ENCODE measurements around the gene ETV6.

The ETV6 gene

DNA sequence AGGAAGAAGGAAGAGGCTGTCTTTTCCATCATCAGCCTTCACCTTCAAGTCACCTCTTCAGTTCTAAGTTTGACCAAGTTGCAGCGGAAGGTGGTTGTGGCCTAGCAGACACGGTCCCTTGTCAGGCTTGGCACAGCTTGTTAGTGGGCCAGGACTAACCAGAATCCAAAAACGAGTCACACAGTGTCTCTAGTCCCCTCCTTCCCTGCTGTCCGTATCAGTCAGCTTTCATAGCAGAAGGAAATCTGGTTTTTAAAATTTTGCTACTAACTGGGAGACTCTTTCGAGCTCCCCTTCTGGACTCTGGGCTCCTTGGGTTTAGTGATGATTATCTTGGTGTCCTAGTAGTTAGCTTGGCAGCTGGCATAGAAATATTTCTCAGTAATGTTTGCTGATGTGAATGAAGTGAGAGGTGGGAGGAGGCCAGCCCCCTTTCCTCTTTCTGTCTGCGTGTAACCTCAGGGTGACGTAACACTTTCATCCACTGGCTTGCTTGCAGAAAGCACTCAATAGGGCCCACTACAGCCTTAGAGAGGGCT is 3.8 kb downstream of the ETV6 start:
- H3K27ac ChIP-seq = no peak overlapping the region
- no peak for DNase-seq

DNA sequence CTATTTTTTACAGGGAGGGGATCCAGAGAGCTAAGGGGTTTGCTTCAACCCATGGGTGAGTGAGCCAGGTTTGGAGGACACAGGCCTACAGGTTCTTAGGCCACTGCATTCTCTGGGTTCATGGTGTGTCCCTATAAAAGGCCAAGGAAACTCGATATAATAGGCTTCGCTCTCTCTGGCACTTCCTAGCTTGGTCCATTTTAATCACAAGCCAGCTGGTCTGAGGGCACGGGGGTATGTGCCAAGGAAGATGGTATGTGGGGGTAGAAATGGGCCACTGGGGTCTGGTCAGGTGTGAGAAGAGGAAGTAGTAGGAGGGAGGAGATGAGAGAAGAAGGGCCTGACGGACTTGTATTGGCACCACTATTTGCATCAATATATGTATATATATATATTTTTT is 4.9 kb downstream of the ETV6 start:
- DNase-seq = no peak
- Histone ChIP-seq H3K4me3 (ENCODE audit: low read depth, low read length) (no peak overlapping the region), H3K27me3 (ENCODE audit: insufficient read depth, low read depth, severe bottlenecking) (no peaks in the 10 kb centered on the region), H3K27ac (no peak overlapping the region), H3K9me3 (ENCODE audit: severe bottlenecking) (no peaks in the 10 kb centered on the region), H3K36me3 (no peaks in the 10 kb centered on the region)
- TF ChIP-seq, protein P1, sequence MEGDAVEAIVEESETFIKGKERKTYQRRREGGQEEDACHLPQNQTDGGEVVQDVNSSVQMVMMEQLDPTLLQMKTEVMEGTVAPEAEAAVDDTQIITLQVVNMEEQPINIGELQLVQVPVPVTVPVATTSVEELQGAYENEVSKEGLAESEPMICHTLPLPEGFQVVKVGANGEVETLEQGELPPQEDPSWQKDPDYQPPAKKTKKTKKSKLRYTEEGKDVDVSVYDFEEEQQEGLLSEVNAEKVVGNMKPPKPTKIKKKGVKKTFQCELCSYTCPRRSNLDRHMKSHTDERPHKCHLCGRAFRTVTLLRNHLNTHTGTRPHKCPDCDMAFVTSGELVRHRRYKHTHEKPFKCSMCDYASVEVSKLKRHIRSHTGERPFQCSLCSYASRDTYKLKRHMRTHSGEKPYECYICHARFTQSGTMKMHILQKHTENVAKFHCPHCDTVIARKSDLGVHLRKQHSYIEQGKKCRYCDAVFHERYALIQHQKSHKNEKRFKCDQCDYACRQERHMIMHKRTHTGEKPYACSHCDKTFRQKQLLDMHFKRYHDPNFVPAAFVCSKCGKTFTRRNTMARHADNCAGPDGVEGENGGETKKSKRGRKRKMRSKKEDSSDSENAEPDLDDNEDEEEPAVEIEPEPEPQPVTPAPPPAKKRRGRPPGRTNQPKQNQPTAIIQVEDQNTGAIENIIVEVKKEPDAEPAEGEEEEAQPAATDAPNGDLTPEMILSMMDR (IDR thresholded peaks at IDR 0.05; ENCODE audit: low read depth, low read length) = no peak

More for the DNA sequence above, 3.8 kb downstream of the ETV6 start:
- Histone ChIP-seq H3K36me3 (no peaks in the 10 kb centered on the region), H3K27me3 (ENCODE audit: insufficient read depth, low read depth, severe bottlenecking) (no peaks in the 10 kb centered on the region), H3K4me3 (ENCODE audit: low read depth, low read length) (no peak overlapping the region), H3K9me3 (ENCODE audit: severe bottlenecking) (no peaks in the 10 kb centered on the region)
- TF ChIP-seq, protein P1 (IDR thresholded peaks at IDR 0.05; ENCODE audit: low read depth, low read length) = no peak

DNA sequence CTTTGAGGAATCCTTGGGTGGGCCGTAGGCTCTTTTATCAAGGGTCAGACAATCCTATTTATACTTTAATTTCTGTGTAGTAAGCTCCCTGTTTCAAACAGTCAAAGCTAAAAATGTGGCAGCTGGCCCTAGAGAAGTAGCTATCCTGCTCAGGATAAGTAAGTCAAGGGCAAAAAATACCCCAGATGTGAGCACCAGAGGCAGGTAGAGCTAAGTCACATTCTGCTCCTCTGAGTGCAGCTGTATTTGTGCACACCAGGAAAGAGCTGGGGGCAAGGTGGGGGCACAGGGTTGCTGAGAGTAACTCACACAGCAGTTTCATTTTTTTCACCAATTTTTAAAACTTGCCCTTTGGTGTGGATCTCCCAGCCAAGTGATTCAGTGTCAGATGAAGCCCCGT is 5.3 kb downstream of the ETV6 start:
- no peak overlapping the region for H3K27ac ChIP-seq
- H3K36me3 ChIP-seq = no peaks in the 10 kb centered on the region
- DNase-seq = no peak
- TF ChIP-seq, protein P1 (IDR thresholded peaks at IDR 0.05; ENCODE audit: low read depth, low read length) = no peak
- H3K4me3 ChIP-seq (ENCODE audit: low read depth, low read length) = no peak overlapping the region
- no peaks in the 10 kb centered on the region for H3K9me3 ChIP-seq (ENCODE audit: severe bottlenecking)
- H3K27me3 ChIP-seq (ENCODE audit: insufficient read depth, low read depth, severe bottlenecking) = no peaks in the 10 kb centered on the region

DNA sequence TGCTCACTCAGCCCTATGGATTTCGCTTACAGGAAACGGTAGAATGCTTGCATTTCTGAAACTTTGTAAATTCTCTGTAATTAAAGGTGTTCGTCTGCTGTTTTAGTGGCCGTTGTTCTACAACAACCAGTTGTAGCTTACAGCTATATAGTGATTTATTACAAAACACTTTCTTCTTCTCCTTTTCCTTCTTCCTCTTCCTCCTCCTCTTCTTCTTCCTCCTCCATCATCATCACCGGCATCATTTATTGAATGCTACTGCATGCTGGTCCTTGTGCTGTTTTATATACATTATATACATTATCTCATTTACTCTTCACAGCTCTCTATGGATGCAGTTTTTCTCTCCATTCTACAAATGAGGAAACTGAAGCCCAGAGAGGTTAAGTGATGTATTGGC is 6.4 kb downstream of the ETV6 start:
- Histone ChIP-seq H3K4me3 (ENCODE audit: low read depth, low read length) (no peak overlapping the region), H3K27ac (no peak overlapping the region), H3K27me3 (ENCODE audit: insufficient read depth, low read depth, severe bottlenecking) (no peaks in the 10 kb centered on the region), H3K9me3 (ENCODE audit: severe bottlenecking) (no peaks in the 10 kb centered on the region), H3K36me3 (no peaks in the 10 kb centered on the region)
- TF ChIP-seq, protein P1 (IDR thresholded peaks at IDR 0.05; ENCODE audit: low read depth, low read length) = no peak
- DNase-seq = no peak

DNA sequence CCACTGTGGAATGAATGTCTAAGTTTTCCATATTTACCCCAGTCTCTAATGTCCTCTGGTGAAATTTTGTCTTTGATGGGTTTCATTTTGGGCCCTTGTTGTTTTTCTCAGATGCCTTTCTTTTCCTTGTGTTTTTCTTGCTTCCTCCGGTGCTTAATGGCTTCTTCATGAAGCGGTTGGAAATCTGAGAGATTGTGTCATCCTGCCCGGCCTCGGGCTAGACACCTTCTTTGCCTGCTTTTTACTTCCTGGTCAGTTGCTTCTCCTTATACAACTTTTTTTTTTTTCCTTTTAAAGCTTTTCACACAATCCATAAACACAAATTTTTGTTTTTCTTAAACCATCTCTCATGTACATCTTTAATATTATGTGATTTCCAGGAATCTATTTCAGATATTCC is 7.1 kb downstream of the ETV6 start:
- no peaks in the 10 kb centered on the region for H3K9me3 ChIP-seq (ENCODE audit: severe bottlenecking)
- no peaks in the 10 kb centered on the region for H3K27me3 ChIP-seq (ENCODE audit: insufficient read depth, low read depth, severe bottlenecking)
- TF ChIP-seq, protein P1 (IDR thresholded peaks at IDR 0.05; ENCODE audit: low read depth, low read length) = no peak
- no peaks in the 10 kb centered on the region for H3K36me3 ChIP-seq
- no peak overlapping the region for H3K27ac ChIP-seq
- H3K4me3 ChIP-seq (ENCODE audit: low read depth, low read length) = no peak overlapping the region
- no peak for DNase-seq

DNA sequence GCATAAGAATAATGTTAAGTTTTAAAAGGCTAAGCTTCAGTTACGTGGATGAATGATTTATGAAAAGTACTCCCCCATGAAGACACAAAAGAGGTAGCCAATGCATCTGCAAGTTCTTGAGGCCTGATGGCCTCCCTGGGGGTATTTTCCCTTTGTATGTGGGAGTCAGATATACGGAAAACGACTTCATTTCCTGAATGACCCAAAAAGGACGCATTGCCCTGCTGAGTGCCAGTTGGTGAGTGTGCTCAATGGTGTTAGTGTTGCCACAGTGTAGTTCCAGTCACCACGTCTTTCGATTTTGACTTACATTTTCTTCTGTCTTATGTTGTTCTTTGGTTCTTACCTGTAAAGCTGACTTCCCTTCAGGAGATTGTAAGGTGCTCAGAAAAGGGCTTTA is 8.0 kb downstream of the ETV6 start:
- TF ChIP-seq, protein P1 (IDR thresholded peaks at IDR 0.05; ENCODE audit: low read depth, low read length) = no peak
- Histone ChIP-seq H3K36me3 (no peaks in the 10 kb centered on the region), H3K27me3 (ENCODE audit: insufficient read depth, low read depth, severe bottlenecking) (no peaks in the 10 kb centered on the region), H3K27ac (no peak overlapping the region), H3K9me3 (ENCODE audit: severe bottlenecking) (no peaks in the 10 kb centered on the region), H3K4me3 (ENCODE audit: low read depth, low read length) (no peak overlapping the region)
- DNase-seq = no peak
